Urinary bladder (tissue), 4 donors: ENCODE data around the gene TSEN15. TPM values are rescaled to one million over a fixed set of nuclear protein-coding genes. Genes with fewer than 3 reads are reported as not detected.
"Not testable (repeated sequence)": the region's sequence is repeated elsewhere in the genome, so short reads cannot be mapped to it uniquely, and the experiment has no call there.

ENCODE experiments used
- DNase-seq: peaks from one replicate; pipeline ENCODE4 v3.0.0-alpha.2; 2015; ENCODE audit errors: extremely low spot score
- H3K27ac ChIP-seq: one replicate; pipeline ENCODE4 v1.5.1; 2013; ENCODE audit warnings: low read depth, mild to moderate bottlenecking, moderate library complexity
- H3K36me3 ChIP-seq: one replicate; pipeline ENCODE4 v1.6.1; 2013; ENCODE audit warnings: mild to moderate bottlenecking, moderate library complexity; ENCODE audit not compliant: insufficient read depth
- H3K4me1 ChIP-seq: one replicate; pipeline ENCODE4 v1.6.1; 2013; ENCODE audit warnings: mild to moderate bottlenecking, moderate library complexity; ENCODE audit not compliant: insufficient read depth
- H3K4me3 ChIP-seq: one replicate; pipeline ENCODE4 v1.5.1; 2013; ENCODE audit warnings: low read depth, low read length
- WGBS: extraction: QIAGEN DNeasy Blood & Tissue Kit; methylation state at CpG from one replicate; pipeline ENCODE4 v1.1.7; 2013; 5-methylcytosine and 5-hydroxymethylcytosine counted together
- polyA plus RNA-seq: library from polyadenylated mRNA; stranded (reverse); fragments of 200-250 nt; gene quantifications from one replicate; pipeline ENCODE4 v1.2.3, GENCODE V29; 2013
- total RNA-seq: library from RNA; depleted of rRNA; stranded (reverse); fragments of >200 nt; gene quantifications from one replicate; pipeline ENCODE4 v1.2.3, GENCODE V29; 2014
- donor health status: healthy with polysubstance abuse.
- donor health status: healthy.

Gene TSEN15
- total and polyA plus RNA-seq, 2 donors = 22.7 to 52.2 TPM

- peak; percentile 61 for DNase-seq
- Histone ChIP-seq H3K27ac (peak overlapping the region; percentile 32), H3K36me3 (no peaks in the 10 kb centered on the region), H3K4me3 (no peak overlapping the region), H3K4me1 (peaks cover 2% of the 10 kb centered on the region)
- 35% methylated on average over 4 of the region's 4 CpGs for WGBS
Measured at GRCh38 chr1:184075055-184076029, 23.8 kb downstream of the TSEN15 start.

GRCh38 chr1:184078564-184079249, 27.2 kb downstream of the TSEN15 start:
- Histone ChIP-seq H3K27ac (peak overlapping the region; percentile 23), H3K4me1 (peaks cover 2% of the 10 kb centered on the region), H3K4me3 (no peak overlapping the region), H3K36me3 (no peaks in the 10 kb centered on the region)
- peak; percentile 64 for DNase-seq
- WGBS = 21% methylated on average over 2 of the region's 2 CpGs

- Histone ChIP-seq H3K36me3 (no peaks in the 10 kb centered on the region), H3K4me1 (peaks cover 2% of the 10 kb centered on the region), H3K27ac (no peak overlapping the region), H3K4me3 (no peak overlapping the region)
- no peak for DNase-seq
Measured at GRCh38 chr1:184080309-184080708, 28.8 kb downstream of the TSEN15 start.

GRCh38 chr1:184082541-184083415, 31.2 kb downstream of the TSEN15 start:
- Histone ChIP-seq H3K4me1 (peaks cover 2% of the 10 kb centered on the region), H3K4me3 (no peak overlapping the region), H3K27ac (no peak overlapping the region), H3K36me3 (no peaks in the 10 kb centered on the region)
- DNase-seq = no peak
- WGBS = 73% methylated on average over 5 of the region's 5 CpGs

GRCh38 chr1:184085667-184086066, 34.1 kb downstream of the TSEN15 start:
- Histone ChIP-seq H3K27ac (no peak overlapping the region), H3K4me3 (no peak overlapping the region), H3K36me3 (no peaks in the 10 kb centered on the region), H3K4me1 (no peaks in the 10 kb centered on the region)
- no peak for DNase-seq

- no peaks in the 10 kb centered on the region for H3K4me1 ChIP-seq
- 82% methylated on average over 8 of the region's 8 CpGs for WGBS
Measured at GRCh38 chr1:184088037-184088436, 36.5 kb downstream of the TSEN15 start.

GRCh38 chr1:184093071-184093470, 41.5 kb downstream of the TSEN15 start:
- no peak for DNase-seq
- 95% methylated on average over 2 of the region's 2 CpGs for WGBS

More at GRCh38 chr1:184088037-184088436, 36.5 kb downstream of the TSEN15 start:
- H3K4me3 ChIP-seq = no peak overlapping the region
- H3K27ac ChIP-seq = no peak overlapping the region
- no peak for DNase-seq
- no peaks in the 10 kb centered on the region for H3K36me3 ChIP-seq

GRCh38 chr1:184096005-184096404, 44.5 kb downstream of the TSEN15 start:
- DNase-seq = no peak
- H3K4me3 ChIP-seq = no peak overlapping the region
- H3K36me3 ChIP-seq = no peaks in the 10 kb centered on the region
- H3K27ac ChIP-seq = no peak overlapping the region
- 95% methylated on average over 1 of the region's 1 CpG for WGBS
- no peaks in the 10 kb centered on the region for H3K4me1 ChIP-seq

More at GRCh38 chr1:184093071-184093470, 41.5 kb downstream of the TSEN15 start:
- Histone ChIP-seq H3K36me3 (no peaks in the 10 kb centered on the region), H3K4me3 (no peak overlapping the region), H3K4me1 (no peaks in the 10 kb centered on the region), H3K27ac (no peak overlapping the region)

- H3K4me3 ChIP-seq, DNase-seq, H3K36me3 ChIP-seq, H3K4me1 ChIP-seq, H3K27ac ChIP-seq: not testable (repeated sequence)
- WGBS = 88% methylated on average over 5 of the region's 5 CpGs
Measured at GRCh38 chr1:184096580-184096979, 45.0 kb downstream of the TSEN15 start.

GRCh38 chr1:184101141-184101540, 49.6 kb downstream of the TSEN15 start:
- DNase-seq = no peak
- Histone ChIP-seq H3K27ac (no peak overlapping the region), H3K4me1 (no peaks in the 10 kb centered on the region), H3K36me3 (no peaks in the 10 kb centered on the region), H3K4me3 (no peak overlapping the region)

- H3K27ac ChIP-seq = no peak overlapping the region
- H3K4me1 ChIP-seq = no peaks in the 10 kb centered on the region
- no peak for DNase-seq
- 74% methylated on average over 1 of the region's 1 CpG for WGBS
- H3K4me3 ChIP-seq = no peak overlapping the region
- H3K36me3 ChIP-seq = no peaks in the 10 kb centered on the region
Measured at GRCh38 chr1:184101571-184101970, 50.0 kb downstream of the TSEN15 start.

GRCh38 chr1:184110272-184111204, 59.0 kb downstream of the TSEN15 start:
- Histone ChIP-seq H3K36me3 (no peaks in the 10 kb centered on the region), H3K4me3 (no peak overlapping the region), H3K4me1 (no peaks in the 10 kb centered on the region), H3K27ac (no peak overlapping the region)
- DNase-seq = no peak
- 92% methylated on average over 11 of the region's 11 CpGs for WGBS
